GM12874 (cell line): ENCODE data around the gene HLCS.

ENCODE experiments used
- TF ChIP-seq, protein P1 (sequence below): IDR thresholded peaks from 2 replicates; pipeline ENCODE4 v1.5.1; 2011; ENCODE audit warnings: low read depth, mild to moderate bottlenecking, control low read depth, low read length, moderate library complexity; ENCODE audit not compliant: insufficient read depth

The HLCS gene

DNA sequence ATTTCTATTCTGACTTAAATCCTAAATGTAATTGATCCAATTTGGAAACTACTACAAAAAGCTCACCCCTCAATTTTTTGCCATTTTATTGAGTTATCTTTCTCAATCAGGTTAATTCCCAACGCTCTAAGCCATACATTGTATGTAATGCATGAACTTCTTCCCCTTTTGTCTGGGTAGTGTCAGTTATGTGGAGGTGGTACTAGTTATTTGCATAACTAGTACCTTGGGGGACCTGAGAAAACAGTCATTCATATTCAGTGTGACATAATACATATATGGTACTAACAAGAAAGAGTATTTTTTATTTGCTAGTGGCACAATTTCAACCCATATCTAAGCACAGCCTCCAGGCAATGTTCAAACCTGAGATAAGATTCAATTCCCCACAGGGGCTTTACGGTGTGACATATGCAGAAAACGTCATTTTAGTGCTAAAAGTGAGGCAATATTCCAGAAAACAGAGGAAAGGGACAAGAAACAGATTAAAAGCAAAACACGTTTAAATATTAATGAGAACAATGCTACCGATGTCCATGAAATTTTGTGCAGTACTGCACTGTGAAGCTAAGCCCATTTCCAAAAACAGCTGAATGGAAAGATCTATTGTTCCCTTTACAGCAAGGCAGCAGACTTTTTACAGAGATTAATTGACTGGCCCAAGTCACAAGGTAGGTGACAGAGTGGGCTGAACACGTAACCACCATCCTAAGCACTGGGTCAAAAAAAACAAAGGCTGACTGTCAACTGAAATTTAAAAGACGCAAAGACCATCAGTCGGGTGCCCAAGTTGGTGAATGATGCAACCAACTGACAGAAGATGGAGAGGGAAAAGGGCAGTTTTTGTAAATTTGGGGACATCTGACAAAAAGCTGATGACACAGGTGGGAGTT lies 1.4 kb downstream of the HLCS start:
- TF ChIP-seq, protein P1, sequence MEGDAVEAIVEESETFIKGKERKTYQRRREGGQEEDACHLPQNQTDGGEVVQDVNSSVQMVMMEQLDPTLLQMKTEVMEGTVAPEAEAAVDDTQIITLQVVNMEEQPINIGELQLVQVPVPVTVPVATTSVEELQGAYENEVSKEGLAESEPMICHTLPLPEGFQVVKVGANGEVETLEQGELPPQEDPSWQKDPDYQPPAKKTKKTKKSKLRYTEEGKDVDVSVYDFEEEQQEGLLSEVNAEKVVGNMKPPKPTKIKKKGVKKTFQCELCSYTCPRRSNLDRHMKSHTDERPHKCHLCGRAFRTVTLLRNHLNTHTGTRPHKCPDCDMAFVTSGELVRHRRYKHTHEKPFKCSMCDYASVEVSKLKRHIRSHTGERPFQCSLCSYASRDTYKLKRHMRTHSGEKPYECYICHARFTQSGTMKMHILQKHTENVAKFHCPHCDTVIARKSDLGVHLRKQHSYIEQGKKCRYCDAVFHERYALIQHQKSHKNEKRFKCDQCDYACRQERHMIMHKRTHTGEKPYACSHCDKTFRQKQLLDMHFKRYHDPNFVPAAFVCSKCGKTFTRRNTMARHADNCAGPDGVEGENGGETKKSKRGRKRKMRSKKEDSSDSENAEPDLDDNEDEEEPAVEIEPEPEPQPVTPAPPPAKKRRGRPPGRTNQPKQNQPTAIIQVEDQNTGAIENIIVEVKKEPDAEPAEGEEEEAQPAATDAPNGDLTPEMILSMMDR, result no peak

DNA sequence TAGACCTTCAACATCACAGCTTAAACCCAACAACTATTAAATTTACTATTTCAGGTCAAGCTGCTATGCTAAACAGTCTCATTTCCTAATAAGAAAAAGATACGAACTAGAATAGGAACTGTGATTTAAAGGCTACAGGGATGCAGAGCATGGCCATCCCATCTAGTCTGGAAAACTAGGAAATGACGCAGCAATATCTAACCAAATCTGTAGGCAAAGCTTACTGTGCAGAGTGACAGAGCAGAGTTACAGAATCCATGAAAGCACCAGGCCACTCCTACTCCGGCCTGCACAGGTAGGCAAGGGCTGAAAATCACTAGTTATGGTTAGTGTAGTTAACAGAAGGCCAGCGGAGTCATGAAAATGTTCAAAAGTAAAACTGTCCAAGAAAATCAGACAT lies 2.1 kb downstream of the HLCS start:
- TF ChIP-seq, protein P1, result no peak

DNA sequence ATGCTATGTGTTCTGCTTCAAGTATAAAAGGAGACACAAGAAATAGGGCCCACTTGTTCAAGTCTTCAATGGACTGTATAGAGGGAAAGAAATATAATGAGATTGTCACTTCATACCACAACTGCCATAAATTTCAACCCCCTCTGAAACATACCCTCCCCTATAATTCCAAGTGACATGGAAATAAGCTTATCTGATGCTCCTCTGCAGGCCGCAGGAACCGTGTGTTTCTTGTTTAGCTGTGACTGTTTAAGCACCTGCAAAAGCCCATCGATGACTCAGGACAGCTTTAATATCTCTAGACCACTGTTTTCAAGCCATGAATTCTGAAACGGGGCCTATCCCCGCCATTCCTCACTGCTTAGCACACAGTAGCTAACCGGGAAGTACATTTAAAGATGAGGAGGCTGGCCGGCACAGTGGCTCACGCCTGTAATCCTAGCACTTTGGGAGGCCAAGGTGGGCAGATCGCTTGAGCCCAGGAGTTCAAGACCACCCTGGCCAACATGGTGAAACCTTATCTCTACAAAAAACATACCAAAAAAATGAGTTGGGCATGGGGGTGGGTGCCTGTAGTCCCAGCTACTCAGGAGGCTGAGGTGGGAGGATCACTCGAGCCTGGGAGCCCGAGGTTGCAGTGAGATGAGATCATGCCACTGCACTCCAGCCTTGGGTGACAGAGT lies 4.2 kb downstream of the HLCS start:
- TF ChIP-seq, protein P1, result no peak

DNA sequence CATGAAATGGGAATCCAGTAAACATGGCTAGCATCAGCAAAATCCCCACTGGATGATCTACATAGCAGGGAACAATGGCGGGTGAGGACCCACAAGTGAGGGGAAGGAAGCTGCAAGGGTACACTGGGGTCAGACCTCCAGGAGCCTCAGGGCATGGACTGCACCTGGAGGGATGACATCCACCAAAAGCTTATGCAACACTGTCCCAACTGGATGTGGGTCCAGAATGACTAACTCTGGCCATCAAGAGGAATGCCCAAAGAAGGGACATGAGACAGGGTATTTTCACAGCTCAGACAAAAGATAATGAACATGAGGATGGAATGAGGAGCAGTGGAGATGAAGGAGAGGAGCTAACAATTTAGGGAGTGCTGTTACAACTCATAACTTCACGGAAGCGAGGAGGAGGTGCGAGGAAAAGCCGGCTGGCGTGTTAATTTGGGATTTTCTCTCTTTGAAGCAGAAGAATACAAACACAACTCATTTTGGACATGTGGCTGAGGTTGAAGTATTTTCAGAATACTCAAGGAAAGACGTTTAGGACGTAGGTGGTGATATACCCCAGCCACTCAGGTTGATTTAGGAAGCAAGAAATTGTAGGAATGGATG lies 5.7 kb downstream of the HLCS start:
- TF ChIP-seq, protein P1, result no peak

DNA sequence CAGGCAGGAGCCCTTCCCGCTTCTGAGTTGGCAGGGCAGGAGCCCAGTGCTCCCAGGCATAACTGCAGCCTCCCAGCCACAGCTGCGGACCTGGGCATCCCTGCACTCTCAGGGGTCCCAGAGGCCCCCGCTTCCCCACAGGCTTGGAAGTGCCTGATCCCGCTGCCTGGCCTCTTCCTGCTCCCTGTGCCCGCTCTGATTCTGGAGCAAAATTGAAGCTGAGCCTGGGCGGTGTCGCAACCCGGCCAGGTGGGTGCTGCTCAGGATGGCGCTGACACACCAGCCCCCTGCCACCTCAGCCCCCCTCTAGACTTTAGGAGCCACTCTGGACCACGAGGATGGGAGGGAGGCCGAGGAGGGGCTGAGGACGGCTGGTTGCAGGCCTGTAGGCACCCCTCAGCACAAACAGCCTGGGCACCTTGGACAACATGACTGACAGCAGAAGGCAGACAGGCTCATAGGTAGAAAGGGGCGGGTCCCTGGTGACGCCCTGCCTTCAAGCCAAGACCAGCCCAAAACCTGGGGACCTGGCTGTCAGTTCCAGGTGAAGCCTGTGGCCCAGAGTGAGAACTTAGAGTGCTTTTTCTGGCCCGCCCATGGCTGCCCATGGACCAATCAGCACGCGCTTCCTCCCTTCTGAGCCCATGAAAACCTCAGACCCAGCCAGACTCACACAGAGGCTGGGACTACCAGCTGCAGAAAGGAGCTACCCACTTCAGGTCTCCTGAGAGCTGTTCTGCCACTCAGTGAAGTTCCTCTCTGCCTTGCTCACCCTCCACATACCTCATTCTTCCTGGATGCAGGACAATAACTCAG lies 7.2 kb downstream of the HLCS start:
- TF ChIP-seq, protein P1, result no peak

DNA sequence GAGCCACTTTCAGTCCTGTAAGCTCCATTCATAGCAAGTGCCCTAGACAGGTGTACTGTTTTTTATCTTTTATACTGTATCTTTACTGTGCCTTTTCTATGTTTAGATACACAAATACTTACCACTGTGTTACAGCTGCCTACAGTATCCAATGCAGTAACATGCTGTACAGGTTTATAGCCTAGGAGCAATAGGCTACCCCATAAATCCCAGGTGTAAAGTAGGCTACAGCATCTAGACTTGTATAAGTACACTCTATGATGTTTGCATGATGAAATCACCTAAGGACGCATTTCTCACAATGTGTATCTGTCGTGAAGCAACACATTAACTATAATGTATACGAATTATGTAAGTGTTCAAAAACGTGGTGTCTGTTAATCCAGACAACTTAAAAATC lies 10.7 kb downstream of the HLCS start:
- TF ChIP-seq, protein P1, result no peak
